Measurements from ENCODE around the gene SIGLEC7. TPM values are rescaled to one million over a fixed set of nuclear protein-coding genes. Genes with fewer than 3 reads are reported as not detected.
"Not testable (repeated sequence)": the region's sequence is repeated elsewhere in the genome, so short reads cannot be mapped to it uniquely, and the experiment has no call there.

Gene SIGLEC7
- total RNA-seq, 1 donor from 2014 or later, result 3.5 TPM

DNA sequence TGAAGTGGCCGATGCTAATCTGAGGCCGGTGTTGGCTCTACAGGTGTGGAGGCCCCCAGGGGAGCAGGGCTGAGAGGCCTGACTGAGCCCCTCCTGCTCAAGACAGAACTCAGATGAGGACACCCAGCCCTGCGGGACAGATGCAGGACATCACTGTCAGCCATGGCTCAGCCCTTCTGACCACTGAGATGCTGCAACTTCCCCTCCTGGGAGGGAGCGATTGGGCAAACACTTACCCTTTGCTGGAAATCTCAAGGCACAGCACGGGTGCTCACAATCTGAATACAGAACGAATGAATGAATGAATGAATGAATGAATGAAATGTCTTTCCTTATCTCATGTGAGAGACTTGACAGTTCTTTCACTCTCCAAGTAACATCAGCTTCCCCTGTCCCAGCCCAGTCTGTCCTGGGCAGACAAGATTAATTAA lies 3.5 kb upstream of the SIGLEC7 start:
- DNase-seq (ENCODE audit: low spot score), result no peak

DNA sequence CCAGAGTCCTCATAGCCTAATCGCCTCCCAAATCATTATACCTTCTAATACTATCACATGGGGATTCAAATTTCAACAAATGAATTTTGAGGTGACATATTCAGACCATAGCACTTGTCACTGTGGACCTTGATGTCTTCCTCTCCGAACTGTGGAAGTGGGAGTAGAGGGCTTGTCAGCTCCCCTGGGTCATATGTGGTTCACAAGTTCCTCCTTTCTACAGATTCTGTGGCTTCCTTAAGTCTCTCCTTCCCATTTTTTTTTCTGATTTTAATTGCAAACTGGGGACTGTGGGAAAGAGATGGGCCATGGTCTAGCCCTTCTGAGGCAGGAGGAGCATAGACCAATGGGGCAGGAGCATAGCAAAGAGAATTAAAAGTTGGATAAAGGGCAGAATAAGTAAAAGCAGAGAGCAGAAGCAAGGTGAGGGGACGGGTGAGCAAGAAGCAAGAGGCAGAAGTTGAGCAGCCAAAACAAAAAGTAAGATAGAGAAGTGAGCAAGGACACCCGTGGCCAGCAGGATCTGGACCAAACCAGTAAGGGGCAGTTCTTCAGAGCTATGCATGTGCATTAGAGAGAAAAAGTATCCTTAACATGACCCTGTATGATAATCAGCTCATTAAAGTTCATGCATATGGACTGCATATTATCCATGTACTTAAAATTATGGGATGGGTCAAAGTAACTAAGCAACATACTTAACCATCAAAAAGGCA lies 2.6 kb upstream of the SIGLEC7 start:
- DNase-seq (ENCODE audit: low spot score), result no peak

- no peak for DNase-seq (ENCODE audit: low spot score)
These were observed 1.7 kb upstream of the SIGLEC7 start for GRCh38 chr19:51140441-51140840.

- no peak for DNase-seq (ENCODE audit: low spot score)
These were observed 920 bp upstream of the SIGLEC7 start for GRCh38 chr19:51141181-51141580.

DNA sequence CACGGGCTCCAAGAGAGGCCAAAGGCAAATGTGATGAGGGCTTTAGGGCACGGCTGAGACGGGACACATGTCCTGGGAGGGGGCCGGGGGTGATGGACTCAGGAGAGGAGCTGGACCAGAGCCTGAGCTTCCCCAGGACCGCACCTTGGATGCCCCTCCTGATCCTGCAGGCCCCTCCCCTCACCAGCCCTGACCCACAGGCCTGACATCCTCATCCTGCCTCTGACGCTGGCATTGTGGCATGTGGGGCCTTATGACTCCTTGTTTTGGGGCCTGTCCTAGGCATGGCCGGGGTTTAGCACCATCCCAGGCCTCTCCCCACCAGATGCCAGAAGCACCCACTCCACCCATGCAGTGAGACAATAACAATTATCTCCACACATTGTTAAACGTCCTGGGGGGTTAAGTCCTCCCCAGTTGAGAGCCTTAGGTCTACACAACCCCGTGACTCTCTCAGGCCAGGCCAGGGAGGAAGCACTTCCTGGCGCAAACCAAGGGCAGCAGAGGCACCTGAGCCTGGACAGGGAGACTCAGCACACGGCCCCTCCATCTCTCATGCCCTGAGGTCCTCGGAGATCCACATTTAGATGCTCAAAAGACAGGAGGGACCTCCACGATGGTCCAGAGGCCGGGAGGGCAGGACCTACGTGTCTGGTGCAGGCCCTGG lies 841 bp downstream of the SIGLEC7 start:
- not testable (repeated sequence) for DNase-seq (ENCODE audit: low spot score)

DNA sequence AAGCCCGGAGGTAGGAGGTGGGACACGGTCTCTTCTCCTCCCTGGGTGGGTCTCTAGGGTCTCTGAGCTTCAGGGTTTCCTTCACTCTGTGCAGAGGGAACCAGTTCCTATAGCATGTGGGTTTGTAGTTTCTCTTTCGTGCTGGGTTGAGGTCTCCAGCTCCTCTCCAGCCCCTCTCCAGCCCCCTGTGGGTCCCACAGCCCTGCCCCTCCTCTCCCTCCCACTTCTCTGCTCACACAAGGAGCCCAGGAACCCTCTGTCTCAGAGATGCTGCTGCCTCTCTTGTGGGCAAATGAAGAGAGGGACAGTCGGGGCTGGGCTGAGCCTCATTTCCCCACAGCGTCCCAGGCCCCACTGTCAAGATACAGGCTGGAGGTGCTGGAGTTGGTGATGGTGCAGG lies 1.4 kb downstream of the SIGLEC7 start:
- no peak for DNase-seq (ENCODE audit: low spot score)

DNA sequence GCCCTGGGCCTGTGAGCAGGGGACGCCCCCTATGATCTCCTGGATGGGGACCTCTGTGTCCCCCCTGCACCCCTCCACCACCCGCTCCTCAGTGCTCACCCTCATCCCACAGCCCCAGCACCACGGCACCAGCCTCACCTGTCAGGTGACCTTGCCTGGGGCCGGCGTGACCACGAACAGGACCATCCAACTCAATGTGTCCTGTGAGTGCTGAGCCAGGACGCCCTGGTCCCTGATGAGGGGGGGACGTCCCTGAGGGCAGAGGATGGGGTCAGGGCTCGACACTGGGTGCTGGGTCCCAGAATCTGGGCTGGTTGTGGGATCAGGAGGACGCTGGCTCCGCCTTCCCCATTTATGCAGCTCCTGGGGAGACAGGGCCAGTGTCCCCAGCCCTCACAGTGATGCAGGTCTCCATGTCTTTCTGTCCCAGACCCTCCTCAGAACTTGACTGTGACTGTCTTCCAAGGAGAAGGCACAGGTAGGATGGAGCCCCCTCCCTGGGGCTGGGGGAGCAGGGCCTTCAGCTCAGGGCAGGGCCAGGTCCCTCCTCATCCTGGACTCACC lies 2.5 kb downstream of the SIGLEC7 start:
- DNase-seq (ENCODE audit: low spot score), result no peak

DNA sequence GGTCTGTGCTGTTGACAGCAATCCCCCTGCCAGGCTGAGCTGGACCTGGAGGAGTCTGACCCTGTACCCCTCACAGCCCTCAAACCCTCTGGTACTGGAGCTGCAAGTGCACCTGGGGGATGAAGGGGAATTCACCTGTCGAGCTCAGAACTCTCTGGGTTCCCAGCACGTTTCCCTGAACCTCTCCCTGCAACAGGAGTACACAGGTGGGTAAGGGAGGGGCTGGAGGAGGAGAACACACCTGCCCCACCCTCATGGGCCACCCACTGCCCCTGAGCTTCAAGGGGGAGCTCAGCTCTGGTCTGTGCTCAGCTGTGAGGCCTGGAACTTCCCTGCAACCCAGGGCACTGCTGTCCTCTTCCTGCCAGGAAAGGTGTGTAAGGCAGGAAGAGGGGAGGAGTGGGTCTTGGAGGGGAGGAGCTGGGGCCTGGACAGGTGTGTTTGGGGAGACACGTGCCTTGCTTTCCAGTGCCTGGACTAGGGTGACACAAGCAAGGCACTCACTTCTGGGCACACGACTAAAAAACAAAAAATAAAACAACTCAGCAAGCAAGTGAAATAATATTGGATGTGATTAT lies 3.9 kb downstream of the SIGLEC7 start:
- DNase-seq (ENCODE audit: low spot score), result no peak

DNA sequence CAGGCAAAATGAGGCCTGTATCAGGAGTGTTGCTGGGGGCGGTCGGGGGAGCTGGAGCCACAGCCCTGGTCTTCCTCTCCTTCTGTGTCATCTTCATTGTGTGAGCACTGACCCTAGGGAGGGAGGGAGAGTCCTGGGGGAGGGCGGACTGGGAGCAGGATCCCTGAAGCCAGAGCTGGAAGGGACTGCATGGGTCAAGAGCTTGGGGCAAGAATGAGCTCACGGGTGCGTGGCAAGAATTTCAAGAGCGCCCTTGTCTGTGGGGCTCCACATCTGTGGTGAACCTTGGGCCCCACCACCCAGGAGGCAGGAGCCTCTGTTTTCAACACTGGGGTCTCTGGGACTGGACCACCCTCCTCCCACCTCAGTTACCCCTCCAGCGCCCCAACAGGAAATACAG lies 4.7 kb downstream of the SIGLEC7 start:
- no peak for DNase-seq (ENCODE audit: low spot score)

- DNase-seq (ENCODE audit: low spot score), result no peak
These were observed 5.6 kb downstream of the SIGLEC7 start for GRCh38 chr19:51147663-51148062.

DNA sequence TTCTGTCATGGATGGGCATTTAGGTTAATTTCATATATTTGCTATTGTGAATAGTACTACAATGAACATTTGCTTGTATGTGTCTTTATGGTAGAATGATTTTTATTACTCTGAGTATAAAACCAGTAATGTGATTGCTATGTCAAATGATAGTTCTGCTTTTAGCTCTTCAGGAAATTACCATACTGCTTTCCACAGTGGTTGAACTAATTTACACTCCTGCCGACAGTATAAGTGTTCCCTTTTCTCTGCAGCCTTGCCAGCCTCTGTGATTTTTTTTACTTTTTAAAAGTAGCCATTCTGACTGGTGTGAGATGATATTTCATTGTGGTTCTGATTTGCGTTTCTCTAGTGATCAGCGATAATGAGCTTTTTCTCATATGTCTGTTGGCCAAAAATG lies 6.5 kb downstream of the SIGLEC7 start:
- no peak for DNase-seq (ENCODE audit: low spot score)

DNA sequence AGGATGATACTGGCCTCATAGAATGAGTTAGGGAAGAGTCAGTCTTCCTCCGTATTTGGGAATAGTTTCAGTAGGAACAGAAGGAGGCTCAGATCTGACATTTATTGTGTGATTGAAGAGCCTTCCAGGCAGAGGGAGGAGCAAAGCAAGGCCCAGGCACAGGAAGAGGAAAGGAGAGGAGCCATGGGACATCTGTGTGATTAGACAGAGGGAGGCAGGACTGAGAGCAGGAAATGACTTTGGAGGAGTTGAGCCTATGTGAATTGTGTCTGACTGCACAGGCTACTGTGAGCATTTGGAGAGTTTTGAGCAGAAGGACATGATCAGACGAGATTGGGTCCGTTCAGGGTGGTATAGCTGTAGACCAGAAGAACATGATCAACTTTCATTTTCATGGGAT lies 8.5 kb downstream of the SIGLEC7 start:
- no peak for DNase-seq (ENCODE audit: low spot score)

GRCh38 chr19:51156710-51157109 lies 14.6 kb downstream of the SIGLEC7 start:
- DNase-seq (ENCODE audit: low spot score), result no peak

DNA sequence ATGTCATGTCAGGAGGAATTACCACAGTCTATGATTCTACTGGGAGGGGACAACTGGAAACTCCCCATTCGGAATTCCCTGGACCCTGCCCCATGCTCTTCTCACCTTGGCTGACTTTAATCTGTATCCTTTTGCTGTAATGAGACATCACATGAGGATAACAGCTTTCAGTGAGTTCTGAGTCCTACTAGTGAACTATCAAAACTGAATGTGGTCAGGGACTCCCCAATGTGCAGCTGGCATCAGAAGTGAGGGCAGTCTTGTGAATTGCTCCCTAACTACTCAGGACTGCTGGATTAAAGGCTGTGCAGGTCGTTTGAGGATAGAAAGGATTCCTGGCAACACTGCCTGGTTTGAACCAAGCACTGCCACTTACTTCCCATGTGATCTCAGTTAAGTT lies 15.2 kb downstream of the SIGLEC7 start:
- DNase-seq (ENCODE audit: low spot score), result no peak

GRCh38 chr19:51158474-51159129 lies 16.5 kb downstream of the SIGLEC7 start:
- peak; percentile 33 for DNase-seq (ENCODE audit: low spot score)

GRCh38 chr19:51159656-51160055 lies 17.6 kb downstream of the SIGLEC7 start:
- DNase-seq (ENCODE audit: low spot score), result no peak

GRCh38 chr19:51161266-51161665 lies 19.2 kb downstream of the SIGLEC7 start:
- no peak for DNase-seq (ENCODE audit: low spot score)

GRCh38 chr19:51161867-51162496 lies 19.9 kb downstream of the SIGLEC7 start:
- DNase-seq (ENCODE audit: low spot score), result no peak

GRCh38 chr19:51163257-51163656 lies 21.2 kb downstream of the SIGLEC7 start:
- no peak for DNase-seq (ENCODE audit: low spot score)

DNA sequence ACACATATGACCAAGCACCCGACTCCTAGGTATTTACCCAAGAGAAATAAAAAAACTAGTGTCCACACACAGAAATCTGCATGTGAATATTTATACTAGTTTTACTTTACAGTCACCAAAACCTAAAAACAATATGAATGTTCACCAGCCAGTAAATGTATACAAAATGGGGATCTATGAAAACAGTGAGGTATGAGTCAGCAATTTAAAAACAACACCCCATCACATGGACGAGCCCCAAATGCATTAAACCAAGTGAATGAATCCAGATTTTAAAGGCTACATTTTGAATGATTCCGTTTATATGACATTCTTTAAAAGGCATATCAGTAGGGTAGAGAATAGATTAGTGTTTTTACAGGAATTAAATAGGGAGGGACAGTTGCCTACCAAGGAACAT lies 22.1 kb downstream of the SIGLEC7 start:
- no peak for DNase-seq (ENCODE audit: low spot score)

- peak; percentile 27 for DNase-seq (ENCODE audit: low spot score)
These were observed 24.9 kb downstream of the SIGLEC7 start for GRCh38 chr19:51166846-51167490.
